Ovary (tissue), 9 donors: ENCODE measurements around the gene TEX101. TPM values are rescaled to one million over a fixed set of nuclear protein-coding genes. Genes with fewer than 3 reads are reported as not detected.
A peak's percentile ranks its signal among the peaks of the same experiment; 100 is the strongest.
"Not testable (repeated sequence)": the region's sequence is repeated elsewhere in the genome, so short reads cannot be mapped to it uniquely, and the experiment has no call there.

Experiments
- DNase-seq, 5 donors: peaks; one replicate each; pipeline ENCODE4 v3.0.0-alpha.2; 2019 to 2020
- H3K27ac ChIP-seq, 2 donors: fragments of 200-600 bp; one replicate each; pipeline versions ENCODE4 v1.5.1 to v1.8.0; 2019 to 2022
- H3K27me3 ChIP-seq: fragments of 200-600 bp; one replicate; pipeline ENCODE4 v1.8.0; 2022
- H3K36me3 ChIP-seq: fragments of 200-600 bp; sonication (generic); one replicate; pipeline ENCODE4 v1.5.1; 2019
- H3K4me1 ChIP-seq: one replicate; pipeline ENCODE4 v1.8.1; 2013; ENCODE audit warnings: mild to moderate bottlenecking, moderate library complexity; ENCODE audit not compliant: insufficient read depth
- H3K4me3 ChIP-seq: fragments of 200-600 bp; sonication (generic); one replicate; pipeline ENCODE4 v1.5.1; 2017
- H3K9me3 ChIP-seq, 2 donors: fragments of 200-600 bp in 1 of 2; sonication (generic) in 1 of 2; one replicate each; pipeline versions ENCODE4 v1.5.1 to v1.8.1; 2013 to 2019; ENCODE audit warnings: mild to moderate bottlenecking in 1 of 2, moderate library complexity in 1 of 2
- CTCF ChIP-seq, 3 donors: fragments of 450-650 bp in 2 of 3; fragments of 200-600 bp in 1 of 3; IDR thresholded peaks; one replicate each; pipeline versions ENCODE4 v1.5.1 to v1.8.0; 2016 to 2022; ENCODE audit warnings: antibody characterized with exemption in 3 of 3, mild to moderate bottlenecking in 1 of 3
- EP300 ChIP-seq: sonication (generic); formaldehyde crosslinking; IDR thresholded peaks from one replicate; pipeline ENCODE4 v1.6.1; 2017; ENCODE audit warnings: antibody characterized with exemption
- POLR2A ChIP-seq: fragments of 450-650 bp; IDR thresholded peaks from one replicate; pipeline ENCODE4 v1.6.1; 2017; ENCODE audit warnings: antibody characterized with exemption, mild to moderate bottlenecking, moderate library complexity
- WGBS, 3 donors: extraction: QIAGEN DNeasy Blood & Tissue Kit in 1 of 3; methylation state at CpG; one replicate each; pipeline versions ENCODE4 v1.1.5 to v1.1.7; 2013 to 2017; 5-methylcytosine and 5-hydroxymethylcytosine counted together
- intact Hi-C, 4 donors: fragments of 100-400 bp; cut with DNase I; formaldehyde crosslinking; loops; one replicate each; pipeline versions ENCODE4 v1.11.0 to v1.15.1; 2022 to 2023
- polyA plus RNA-seq, 2 donors: library from polyadenylated mRNA; stranded (reverse); fragments of 200-250 nt in 1 of 2; fragments of 350-450 nt in 1 of 2; fragmentation: Illumina TruSeq in 1 of 2; extraction: RNeasy Lipid Tissue Mini Kit (QIAGEN cat#74804) in 1 of 2; gene quantifications; one replicate each; pipeline ENCODE4 v1.2.3, GENCODE V29; 2013 to 2014
- total RNA-seq, 7 donors: library from RNA; depleted of rRNA in 2 of 7; stranded (reverse); fragments of >200 nt in 2 of 7; fragmentation: NEBNext Ultra II Directional in 3 of 7; extraction: Animal tissue kit (Norgen Biotek cat#: 25700) in 3 of 7; gene quantifications; one replicate each; pipeline versions ENCODE4 v1.1.0 to v1.2.4, GENCODE V29; 2016 to 2023
- donor health status: DM: no; HTN: no; CAD: no; lungs with moderate emphysema.
- donor health status: DM: no; HTN: no; CAD: no.
- donor health status: Bipolar disorder and iron deficiency.
- donor health status: DM: yes; HTN: yes; CAD: no.
- donor health status: DM: no; HTN: no; CAD: no.
- donor health status: DM: yes; HTN: yes; CAD: no.

The TEX101 gene
- total and polyA plus RNA-seq, 9 donors, result not detected

- TF ChIP-seq CTCF (IDR thresholded peaks at IDR 0.05), result no peak
- no peak for TF ChIP-seq EP300
- TF ChIP-seq POLR2A, result no peak
These were observed 19.0 kb downstream of the TEX101 start for GRCh38 chr19:43433689-43434088.

GRCh38 chr19:43435775-43436174 lies 21.1 kb downstream of the TEX101 start:
- no peak overlapping the region for H3K4me3 ChIP-seq
- H3K9me3 ChIP-seq, result no peaks in the 10 kb centered on the region
- peaks cover 3% of the 10 kb centered on the region for H3K4me1 ChIP-seq
- 65 to 77% (median 70%) methylated on average over 3 of the region's 3 CpGs for WGBS, 3 donors
- no peak for TF ChIP-seq POLR2A
- TF ChIP-seq CTCF (IDR thresholded peaks at IDR 0.05), result no peak
- TF ChIP-seq EP300, result no peak
- intact Hi-C loops, result no loop called here
- no peaks in the 10 kb centered on the region for H3K36me3 ChIP-seq
- H3K27ac ChIP-seq, result no peak overlapping the region
- H3K27me3 ChIP-seq, result no peaks in the 10 kb centered on the region
- DNase-seq, result no peak

More at GRCh38 chr19:43433689-43434088, 19.0 kb downstream of the TEX101 start:
- Histone ChIP-seq H3K27ac (no peak overlapping the region), H3K4me1 (peaks cover 3% of the 10 kb centered on the region), H3K9me3 (no peaks in the 10 kb centered on the region), H3K36me3 (no peaks in the 10 kb centered on the region), H3K4me3 (no peak overlapping the region), H3K27me3 (no peaks in the 10 kb centered on the region)
- WGBS, 3 donors, result 87 to 92% (median 90%) methylated on average over 6 of the region's 6 CpGs
- intact Hi-C loops, result no loop called here
- DNase-seq, result no peak

GRCh38 chr19:43437284-43437683 lies 22.6 kb downstream of the TEX101 start:
- DNase-seq, H3K9me3 ChIP-seq, intact Hi-C loops, H3K27ac ChIP-seq, H3K4me3 ChIP-seq, H3K27me3 ChIP-seq, H3K36me3 ChIP-seq, H3K4me1 ChIP-seq: not testable (repeated sequence)
- 67 to 78% (median 71%) methylated on average over 11 of the region's 11 CpGs for WGBS, 3 donors

GRCh38 chr19:43437712-43438111 lies 23.0 kb downstream of the TEX101 start:
- H3K27me3 ChIP-seq, result no peaks in the 10 kb centered on the region
- no peak for DNase-seq
- intact Hi-C loops, result no loop called here
- H3K27ac ChIP-seq, result no peak overlapping the region
- no peaks in the 10 kb centered on the region for H3K36me3 ChIP-seq
- no peaks in the 10 kb centered on the region for H3K9me3 ChIP-seq
- peaks cover 3% of the 10 kb centered on the region for H3K4me1 ChIP-seq
- 73 to 92% (median 80%) methylated on average over 6 of the region's 6 CpGs for WGBS, 3 donors
- TF ChIP-seq EP300, result no peak
- no peak for TF ChIP-seq POLR2A
- no peak for TF ChIP-seq CTCF (IDR thresholded peaks at IDR 0.05)
- H3K4me3 ChIP-seq, result no peak overlapping the region

- no peaks in the 10 kb centered on the region for H3K36me3 ChIP-seq
- H3K27me3 ChIP-seq, result no peaks in the 10 kb centered on the region
- intact Hi-C loops, result no loop called here
- no peak overlapping the region for H3K27ac ChIP-seq
- H3K4me3 ChIP-seq, result no peak overlapping the region
- H3K9me3 ChIP-seq, result no peaks in the 10 kb centered on the region
- DNase-seq, result peak in 4 of 5 donors; percentile 16 to 54 (median 42)
- TF ChIP-seq CTCF (IDR thresholded peaks at IDR 0.05) (no peak), EP300 (no peak), POLR2A (no peak)
- H3K4me1 ChIP-seq, result peaks cover 3% of the 10 kb centered on the region
- 10 to 12% (median 11%) methylated on average over 9 of the region's 9 CpGs for WGBS, 3 donors
These were observed 23.8 kb downstream of the TEX101 start for GRCh38 chr19:43438291-43439031.
